ENCODE measurements around the gene NPAT. TPM values are rescaled to one million over a fixed set of nuclear protein-coding genes. Genes with fewer than 3 reads are reported as not detected.
"Not testable (repeated sequence)": the region's sequence is repeated elsewhere in the genome, so short reads cannot be mapped to it uniquely, and the experiment has no call there.

NPAT gene
- total RNA-seq, 1 experiment from 2014 or later = 13.7 TPM

DNA sequence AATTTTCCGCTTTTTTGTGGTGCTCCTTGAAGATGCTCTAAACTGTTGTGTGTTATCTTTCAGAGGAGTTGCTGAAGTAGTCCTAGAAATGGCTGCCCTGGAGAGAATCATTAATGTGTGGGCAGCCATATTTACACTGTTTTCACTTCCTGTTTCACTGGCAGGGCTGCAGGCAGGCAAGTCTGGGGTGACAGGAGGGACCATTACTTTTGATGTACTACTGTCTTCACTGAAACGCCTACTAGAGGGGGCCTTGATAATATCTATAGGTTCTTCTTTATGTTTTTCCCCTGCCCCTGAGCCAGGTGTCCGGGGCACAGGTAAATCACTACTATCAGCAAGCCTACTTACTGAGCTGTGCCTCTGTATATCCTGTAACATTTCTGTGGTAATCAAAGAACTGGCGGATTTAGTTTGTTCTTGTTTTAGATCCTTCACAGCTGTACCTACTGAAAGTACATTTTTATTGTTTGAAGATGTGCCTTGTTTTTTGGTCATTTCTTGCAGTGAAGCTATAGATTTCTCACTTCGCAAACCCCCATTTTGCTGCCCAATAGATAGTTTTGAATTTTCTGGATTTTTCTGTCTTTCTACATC is 61.4 kb downstream of the NPAT start:
- DNase-seq (ENCODE audit: low read depth) = no peak

DNA sequence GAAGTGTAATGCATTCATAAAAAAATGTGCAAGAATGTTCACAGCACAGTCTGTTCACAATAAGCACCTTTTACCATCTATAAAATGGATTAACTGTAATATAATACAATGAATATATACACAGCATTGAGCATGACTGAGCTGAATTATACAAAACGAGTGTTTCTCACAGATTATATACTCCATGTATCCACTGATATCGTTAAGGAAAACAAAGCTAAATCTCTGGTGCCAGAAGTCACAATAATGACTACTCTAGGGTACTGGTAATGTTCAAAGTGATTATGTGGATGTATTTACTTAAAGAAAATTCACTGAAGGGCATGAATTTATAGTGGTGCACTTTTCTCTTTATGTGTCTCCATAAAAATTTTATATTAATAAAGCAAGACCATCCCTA is 67.8 kb downstream of the NPAT start:
- no peak for DNase-seq (ENCODE audit: low read depth)

DNA sequence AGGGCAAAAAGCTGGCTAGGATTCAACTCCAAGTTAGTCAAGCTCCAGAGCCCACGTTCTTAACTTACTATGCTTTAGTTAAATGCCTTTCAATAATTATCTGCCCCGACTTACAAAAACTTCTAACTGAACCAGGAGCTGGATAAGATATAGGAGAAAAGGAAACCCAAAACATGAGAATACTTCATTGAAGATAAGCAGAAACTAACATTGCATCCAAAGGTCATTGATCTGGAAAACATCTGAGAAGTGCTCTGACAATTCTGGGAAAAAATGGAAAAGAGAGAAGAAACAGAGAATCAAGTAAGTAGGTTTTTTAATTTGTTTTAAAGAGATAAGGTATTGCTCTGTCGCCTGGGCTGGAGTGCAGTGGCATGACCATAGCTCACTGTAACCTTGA is 73.9 kb downstream of the NPAT start:
- DNase-seq (ENCODE audit: low read depth) = no peak

DNA sequence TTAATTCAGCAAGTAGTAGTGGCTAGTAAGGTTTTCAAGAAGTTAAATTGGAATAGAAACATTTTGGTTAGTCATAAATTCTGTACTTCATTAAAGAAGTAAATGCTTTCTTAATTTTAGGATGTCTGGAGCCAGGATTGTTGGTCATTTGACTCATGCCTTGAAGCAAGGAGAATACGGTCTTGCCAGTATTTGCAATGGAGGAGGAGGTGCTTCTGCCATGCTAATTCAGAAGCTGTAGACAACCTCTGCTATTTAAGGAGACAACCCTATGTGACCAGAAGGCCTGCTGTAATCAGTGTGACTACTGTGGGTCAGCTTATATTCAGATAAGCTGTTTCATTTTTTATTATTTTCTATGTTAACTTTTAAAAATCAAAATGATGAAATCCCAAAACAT is 75.3 kb downstream of the NPAT start:
- DNase-seq (ENCODE audit: low read depth) = no peak

DNA sequence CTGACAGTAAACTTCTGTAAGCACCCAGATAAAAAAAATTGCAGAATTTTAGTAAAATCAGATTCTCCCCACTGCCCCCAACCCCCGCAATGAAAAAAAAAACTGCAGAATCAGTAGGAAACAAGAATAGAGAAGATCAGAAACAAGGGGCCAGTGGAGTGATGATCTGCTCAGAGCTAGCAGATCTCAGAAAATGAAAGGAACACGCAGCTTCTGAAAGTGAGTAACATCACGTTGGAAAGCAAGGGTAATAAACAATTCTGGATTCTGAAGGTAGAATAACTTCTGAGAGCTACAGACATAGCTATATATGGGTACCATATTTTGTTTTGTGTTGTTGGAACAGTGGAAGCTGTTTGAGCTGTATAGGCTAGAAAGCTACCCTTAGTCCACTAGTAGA is 77.8 kb downstream of the NPAT start:
- no peak for DNase-seq (ENCODE audit: low read depth)

DNA sequence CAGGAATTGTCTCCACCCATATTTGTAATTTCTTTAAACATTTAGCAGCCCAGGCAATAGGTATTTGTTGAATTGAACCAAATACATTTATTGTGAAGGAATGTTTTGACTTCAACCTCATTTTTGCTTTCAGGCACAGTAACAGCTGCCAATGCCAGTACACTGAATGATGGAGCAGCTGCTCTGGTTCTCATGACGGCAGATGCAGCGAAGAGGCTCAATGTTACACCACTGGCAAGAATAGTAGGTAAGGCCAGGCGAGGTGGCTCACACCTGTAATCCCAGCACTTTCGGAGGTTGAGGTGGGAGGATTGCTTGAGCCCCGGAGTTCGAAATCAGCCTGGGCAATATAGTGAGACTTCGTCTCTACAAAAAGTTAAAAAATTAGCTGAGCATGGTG is 80.1 kb downstream of the NPAT start:
- DNase-seq (ENCODE audit: low read depth) = no peak

DNA sequence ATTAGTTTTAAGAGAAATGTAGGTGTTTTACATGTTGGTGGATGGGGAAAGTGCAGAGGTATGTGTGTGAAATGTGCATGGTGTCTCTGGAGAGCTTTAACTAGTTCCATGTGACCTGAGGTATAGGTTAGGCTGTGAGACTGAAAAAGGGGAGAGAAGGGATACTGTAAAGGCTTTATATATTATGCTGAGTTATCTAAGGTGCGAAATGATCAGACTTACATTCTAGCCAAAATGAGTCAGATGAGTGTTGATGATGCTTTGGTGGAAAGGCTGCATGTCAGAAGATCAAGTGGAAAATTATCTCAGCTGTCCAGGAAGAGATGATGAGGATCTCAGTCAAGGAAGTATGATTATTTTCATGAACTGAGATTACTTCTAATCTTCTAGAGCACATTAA is 85.2 kb downstream of the NPAT start:
- no peak for DNase-seq (ENCODE audit: low read depth)

DNA sequence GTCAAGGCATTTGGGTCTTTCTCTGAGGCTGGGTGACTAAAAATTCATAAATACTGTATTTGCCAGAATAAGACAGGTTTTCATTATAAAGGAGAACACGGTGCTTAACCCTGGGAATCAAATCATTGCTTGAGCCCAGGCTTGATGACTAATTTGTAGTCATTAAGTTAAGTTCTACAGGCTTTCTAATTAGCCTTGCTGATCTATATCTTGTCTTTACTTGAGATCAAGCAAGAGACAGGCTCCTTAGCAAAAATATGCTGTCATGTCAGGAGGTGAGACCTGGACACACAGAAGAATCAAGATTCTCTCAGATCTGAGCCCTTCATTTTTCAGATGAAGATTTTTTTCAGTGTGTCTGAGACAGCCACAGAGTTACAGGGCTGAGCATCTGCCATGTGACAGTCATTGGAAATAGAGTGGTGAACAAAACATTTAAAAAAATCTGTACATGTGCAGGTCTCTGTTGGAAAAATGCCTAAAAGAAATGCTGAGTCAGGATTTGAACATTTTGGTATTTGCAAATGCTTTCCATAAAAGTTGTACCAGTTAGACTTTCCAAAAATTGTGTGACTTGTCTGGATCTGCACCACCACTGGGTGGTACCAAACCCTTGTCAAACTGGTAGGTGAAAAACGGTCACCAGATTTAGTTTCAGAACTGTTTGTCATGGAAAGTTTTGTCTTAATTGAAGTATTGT is 86.4 kb downstream of the NPAT start:
- DNase-seq (ENCODE audit: low read depth) = peak; percentile 10

DNA sequence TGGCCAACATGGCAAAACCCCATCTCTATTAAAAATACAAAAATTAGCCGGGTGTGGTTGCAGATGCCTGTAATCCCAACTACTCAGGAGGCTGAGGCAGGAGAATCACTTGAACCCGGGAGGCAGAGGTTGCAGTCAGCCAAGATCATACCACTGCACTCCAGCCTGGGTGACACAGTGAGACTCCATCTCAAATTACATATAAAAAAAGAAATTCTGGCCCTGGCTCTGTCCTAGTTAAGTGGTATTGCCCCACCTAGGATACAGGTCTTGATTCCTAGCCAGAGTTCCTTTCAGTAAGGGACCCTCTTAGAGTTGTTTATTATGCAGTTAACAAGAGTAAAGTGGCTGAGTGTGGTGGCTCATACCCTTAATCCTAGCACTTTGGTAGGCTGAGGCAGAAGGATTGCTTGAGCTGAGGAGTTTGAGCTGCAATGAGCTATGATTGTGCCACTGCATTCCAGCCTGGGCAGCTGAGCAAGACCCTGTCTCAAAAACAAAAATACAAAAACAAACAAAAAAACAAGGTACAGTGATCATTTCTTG is 89.4 kb downstream of the NPAT start:
- not testable (repeated sequence) for DNase-seq (ENCODE audit: low read depth)

DNA sequence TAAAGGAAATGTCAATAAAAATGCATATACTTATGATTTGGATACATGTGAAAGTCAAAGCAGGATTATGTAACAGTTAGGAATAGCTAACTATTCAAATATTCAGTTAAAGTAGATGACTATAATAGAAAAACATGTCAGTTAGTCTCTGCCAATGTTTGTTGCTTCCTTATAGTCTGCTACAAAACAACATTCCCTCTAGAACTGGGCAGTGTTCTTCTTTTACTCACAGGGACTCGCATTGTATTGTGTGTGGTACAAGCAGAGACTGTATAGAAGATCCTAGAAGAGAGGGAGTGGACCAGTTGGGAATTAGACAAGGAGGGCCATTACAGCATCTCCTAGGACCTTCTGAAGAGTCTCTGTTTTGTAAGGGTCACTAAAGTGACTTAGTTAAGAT is 90.4 kb downstream of the NPAT start:
- DNase-seq (ENCODE audit: low read depth) = no peak

DNA sequence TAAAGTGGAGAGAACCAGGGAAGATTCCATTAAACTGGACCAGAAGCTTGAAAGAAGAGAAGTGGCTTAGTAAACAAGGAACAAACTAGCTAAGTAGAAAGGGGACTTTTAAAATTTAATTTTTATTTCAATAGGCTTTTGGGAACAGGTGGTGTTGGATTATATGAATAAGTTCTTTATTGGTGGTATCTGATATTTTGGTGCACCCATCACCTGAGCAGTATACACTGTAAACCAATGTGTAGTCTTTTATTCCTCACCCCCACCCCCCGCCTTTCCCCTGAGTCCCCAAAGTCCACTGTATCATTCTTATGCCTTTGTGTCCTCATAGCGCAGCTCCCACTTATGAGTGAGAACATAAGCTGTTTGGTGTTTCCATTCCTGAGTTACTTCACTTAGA is 93.7 kb downstream of the NPAT start:
- no peak for DNase-seq (ENCODE audit: low read depth)

DNA sequence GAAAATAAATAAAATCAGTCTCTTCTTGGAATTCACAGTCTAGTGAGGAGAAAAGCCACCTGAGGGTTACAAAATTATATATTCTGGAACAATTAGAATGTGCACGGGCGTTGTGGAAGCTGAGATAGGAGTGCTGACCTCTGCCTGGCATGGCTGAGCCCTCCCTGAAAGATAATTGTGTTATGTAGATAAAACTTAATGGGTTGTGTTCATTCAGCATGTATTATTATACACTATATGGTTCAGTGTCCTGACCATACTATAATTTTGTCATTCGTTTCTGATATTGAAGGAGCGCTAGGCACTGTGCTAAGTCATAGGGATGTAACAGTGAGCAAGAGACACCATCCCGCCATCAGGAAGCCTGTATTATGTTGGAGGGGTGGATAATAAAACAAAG is 97.3 kb downstream of the NPAT start:
- DNase-seq (ENCODE audit: low read depth) = no peak

DNA sequence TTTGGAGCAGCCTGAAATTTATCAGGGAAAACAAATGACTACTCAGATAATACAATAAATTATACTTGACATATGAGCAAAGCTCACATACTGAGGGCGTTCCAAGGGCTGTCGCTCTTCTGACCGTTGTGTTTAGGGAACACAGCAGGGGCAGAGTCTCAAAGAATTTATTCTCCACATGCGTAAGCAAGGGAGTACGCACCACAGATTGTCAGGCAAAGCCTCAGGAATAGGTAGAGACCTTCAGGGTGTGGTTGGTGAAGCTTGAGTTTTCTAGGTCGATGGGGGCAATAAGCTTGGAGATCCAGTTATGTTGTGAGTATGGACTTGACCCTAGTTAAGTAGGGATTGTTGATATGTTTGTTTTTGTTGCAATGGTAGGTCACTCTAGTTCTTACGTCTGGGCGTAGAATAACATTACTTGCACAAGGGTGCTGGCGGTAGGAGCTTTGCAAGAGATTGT is 100.2 kb downstream of the NPAT start:
- DNase-seq (ENCODE audit: low read depth) = peak; percentile 12

DNA sequence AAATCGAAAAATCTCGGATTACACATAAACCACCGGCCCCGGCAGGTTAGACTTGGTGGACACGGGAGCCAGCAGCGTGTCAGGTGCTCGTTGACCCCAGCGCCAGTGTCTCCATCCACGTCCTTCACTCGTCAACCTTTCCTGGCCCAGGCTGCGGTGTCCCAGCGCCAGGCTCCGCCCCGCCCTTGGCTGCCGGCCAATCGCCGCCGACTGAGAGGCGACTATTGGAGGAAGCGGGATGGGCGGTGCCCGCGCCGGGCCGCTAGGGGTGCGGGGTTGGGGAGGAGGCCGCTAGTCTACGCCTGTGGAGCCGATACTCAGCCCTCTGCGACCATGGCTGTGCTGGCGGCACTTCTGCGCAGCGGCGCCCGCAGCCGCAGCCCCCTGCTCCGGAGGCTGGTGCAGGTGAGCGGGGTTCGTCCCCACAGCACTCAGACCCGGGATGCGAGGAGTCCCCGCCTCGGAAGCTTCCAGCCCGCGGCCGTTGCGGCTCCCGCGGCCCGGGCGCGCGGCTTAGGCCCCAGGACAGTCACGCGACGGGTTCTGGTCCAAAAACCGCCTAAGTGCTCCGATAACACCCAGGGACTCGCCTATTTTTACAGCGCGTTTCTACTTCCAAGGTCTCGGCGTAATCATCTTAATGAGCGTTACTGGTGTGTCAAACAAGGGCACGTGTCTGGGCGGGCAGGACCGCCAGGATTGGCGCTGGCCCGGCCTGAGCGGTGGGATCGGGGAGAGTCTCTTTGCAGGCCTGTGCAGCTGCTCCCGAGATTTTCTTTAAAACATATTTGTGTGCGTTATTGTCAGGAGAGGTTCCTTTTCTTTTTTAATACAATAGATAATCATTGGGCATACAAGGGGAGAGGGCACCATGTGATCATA is 100.9 kb downstream of the NPAT start, which contains the start of gene ACAT1:
Gene ACAT1 (plus strand): TSS at position 294 of the 882 bp plus-strand sequence. CDS start 40 bp downstream, at position 334.
- peak; percentile 89 for DNase-seq (ENCODE audit: low read depth)

DNA sequence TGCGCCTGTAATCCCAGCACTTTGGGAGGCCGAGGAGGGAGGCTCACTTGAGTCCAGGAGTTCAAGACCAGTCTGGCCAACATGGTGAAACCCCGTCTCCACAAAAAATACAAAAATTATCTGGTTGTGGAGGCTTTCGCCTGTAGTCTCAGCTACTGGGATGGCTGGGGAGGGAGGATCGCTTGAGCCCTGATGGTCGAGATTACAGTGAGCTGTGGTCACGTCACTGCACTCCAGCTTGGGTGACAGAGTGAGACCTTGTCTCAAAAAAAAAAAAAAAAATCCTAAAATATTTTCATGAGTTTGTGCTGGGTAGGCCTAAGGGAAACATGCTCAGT is 101.5 kb downstream of the NPAT start:
- not testable (repeated sequence) for DNase-seq (ENCODE audit: low read depth)

DNA sequence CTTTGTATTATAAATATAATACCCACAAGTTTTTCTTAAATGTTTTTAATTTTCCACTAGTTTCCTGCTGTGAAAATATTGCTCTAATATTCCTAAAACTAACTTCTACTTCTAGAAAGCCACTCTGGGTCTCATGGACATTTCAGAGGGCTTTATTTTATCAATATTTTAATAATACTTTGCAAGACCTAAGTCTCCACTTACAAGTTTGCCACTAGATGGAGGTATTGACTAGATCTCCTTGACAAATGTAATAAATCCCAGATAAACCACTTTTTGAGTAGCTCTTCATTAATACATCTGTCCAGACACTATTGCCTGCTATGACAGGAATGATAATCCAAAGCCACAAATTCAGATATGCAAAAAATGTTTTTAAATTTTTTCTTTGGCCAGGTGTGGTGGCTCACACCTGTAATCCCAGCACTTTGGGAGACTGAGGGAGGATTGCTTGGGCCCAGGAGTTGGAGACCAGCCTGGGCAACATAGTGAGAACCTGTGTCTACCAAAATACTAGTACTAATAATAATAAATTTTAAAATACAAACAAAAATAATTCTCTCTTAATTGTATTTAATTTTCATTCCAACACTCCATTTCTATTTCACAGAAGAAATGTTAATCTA is 104.6 kb downstream of the NPAT start:
- peak; percentile 11 for DNase-seq (ENCODE audit: low read depth)

DNA sequence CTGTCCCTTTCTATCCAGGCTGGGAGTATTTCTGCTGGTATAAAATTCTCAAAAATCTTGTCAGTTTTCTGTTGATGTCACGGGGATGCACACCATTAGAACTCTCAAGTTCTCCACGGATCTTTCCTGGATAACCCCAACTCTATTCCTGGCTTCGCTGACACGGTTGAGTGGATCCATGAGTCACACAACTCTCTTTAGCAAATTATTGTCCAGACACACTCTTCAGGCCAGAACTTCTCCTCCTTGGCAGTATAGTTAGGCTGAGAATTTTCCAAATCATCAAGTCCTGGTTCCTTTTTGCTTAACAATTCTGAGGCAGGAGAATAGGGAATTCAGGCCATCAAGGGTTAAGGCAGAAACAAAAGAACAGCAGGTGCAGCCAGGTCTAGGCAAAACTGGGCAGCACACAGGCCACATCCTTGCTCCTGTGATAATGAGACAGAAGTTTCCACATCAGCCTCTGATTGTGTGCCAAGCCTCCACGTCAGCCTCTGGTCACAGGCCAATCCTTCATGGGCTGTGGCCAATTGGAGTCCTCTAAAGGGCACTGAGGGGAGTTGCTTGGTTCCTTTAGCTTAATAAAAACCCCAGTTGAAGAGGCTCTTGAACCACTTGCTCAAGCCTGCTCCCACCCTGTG is 106.8 kb downstream of the NPAT start:
- DNase-seq (ENCODE audit: low read depth) = peak; percentile 84

DNA sequence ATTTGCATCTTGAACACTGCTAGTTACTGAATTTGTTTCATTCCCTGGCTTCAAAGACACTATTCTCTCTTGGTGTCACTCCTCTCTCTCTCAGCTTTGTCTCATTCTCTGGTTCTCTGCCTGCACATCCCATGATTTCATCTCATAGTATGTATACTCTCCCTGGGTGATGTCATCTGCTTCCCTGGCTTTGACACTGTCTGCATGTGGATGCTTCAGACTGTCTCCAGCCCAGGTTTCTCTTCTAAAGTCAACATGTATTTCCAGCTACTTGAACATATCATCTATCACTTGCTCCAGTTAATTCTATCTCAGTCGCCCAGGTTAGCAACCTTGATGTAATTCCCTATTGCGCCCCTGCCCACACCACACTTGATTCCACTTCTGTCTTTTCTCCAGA is 110.4 kb downstream of the NPAT start:
- no peak for DNase-seq (ENCODE audit: low read depth)

DNA sequence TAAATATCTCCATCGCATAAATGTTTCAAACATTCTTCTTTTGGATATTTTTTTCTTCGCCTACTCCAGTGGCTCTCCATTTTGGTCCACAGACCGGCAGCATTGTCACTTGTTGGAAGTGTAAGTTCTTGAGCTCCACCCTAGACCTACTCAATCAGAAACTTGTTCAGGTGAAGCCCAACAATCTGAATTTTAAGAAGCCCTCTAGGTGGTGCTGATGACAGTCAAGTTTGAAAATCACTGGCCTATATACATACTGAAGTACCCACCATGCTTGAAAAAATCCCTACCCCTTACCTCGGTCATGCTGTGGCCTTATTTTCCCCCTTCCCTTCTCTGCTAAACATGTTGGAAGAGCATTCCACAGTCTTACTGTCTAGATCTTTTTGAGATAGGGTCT is 111.3 kb downstream of the NPAT start:
- no peak for DNase-seq (ENCODE audit: low read depth)
